T-helper 17 cell (primary cell): ENCODE results near the gene LCN12. TPM values are rescaled to one million over a fixed set of nuclear protein-coding genes. Genes with fewer than 3 reads are reported as not detected.

Experiments
- ATAC-seq: fragments of 150-1000 bp; cut with Tn5 transposase; 2 replicates; pipeline ENCODE4 v1.10.0; 2021; ENCODE audit warnings: mild to moderate bottlenecking, moderate library complexity
- DNase-seq, 3 donors: peaks; one replicate each; pipeline versions ENCODE4 v3.0.0 to v3.0.0-alpha.2; 2020 to 2021
- H3K9me3 ChIP-seq: one replicate; pipeline ENCODE4 v1.7.0; 2013; ENCODE audit warnings: low read length, mild to moderate bottlenecking; ENCODE audit not compliant: control insufficient read depth, poor library complexity, severe bottlenecking
- H3K27ac Mint-ChIP-seq: one replicate; pipeline ENCODE4 v1.8.0; 2022; ENCODE audit warnings: mild to moderate bottlenecking, moderate library complexity, mixed read lengths
- H3K27me3 Mint-ChIP-seq: one replicate; pipeline ENCODE4 v1.8.0; 2022; ENCODE audit warnings: mixed read lengths
- H3K36me3 Mint-ChIP-seq: one replicate; pipeline ENCODE4 v1.8.0; 2022; ENCODE audit warnings: low read depth, mixed read lengths
- H3K4me1 Mint-ChIP-seq: one replicate; pipeline ENCODE4 v1.8.0; 2022; ENCODE audit warnings: mild to moderate bottlenecking, mixed read lengths
- H3K4me3 Mint-ChIP-seq: one replicate; pipeline ENCODE4 v1.8.0; 2022; ENCODE audit warnings: mild to moderate bottlenecking, moderate library complexity, mixed read lengths
- total RNA-seq, 4 donors: library from RNA in 2 of 4; stranded (reverse) in 2 of 4; gene quantifications; one replicate each; pipeline ENCODE4 v1.2.3 and lab custom pipeline; 2022 to 2026

Gene LCN12
- total RNA-seq, 2 donors from 2014 or later: 2.6 to 4.2 TPM

GRCh38 chr9:136944519-136945332, 7.3 kb upstream of the LCN12 start, which contains the start of the genes C8G and FBXW5:
Gene C8G (plus strand): TSS chr9:136945243. CDS start chr9:136945321, 78 bp downstream.
Gene FBXW5 (minus strand): TSS chr9:136944738. CDS start chr9:136944083, 655 bp downstream.
- peak; percentile 92 to 95 (median 94) for DNase-seq
- no peaks in the 10 kb centered on the region for H3K36me3 Mint-ChIP-seq

GRCh38 chr9:136945333-136946227, 6.5 kb upstream of the LCN12 start:
- Mint-ChIP-seq H3K27me3 (no peaks in the 10 kb centered on the region), H3K4me1 (peaks cover 6% of the 10 kb centered on the region), H3K4me3 (peak overlapping the region; percentile 85), H3K27ac (peak overlapping the region; percentile 87), H3K36me3 (no peaks in the 10 kb centered on the region)
- H3K9me3 ChIP-seq: no peaks in the 10 kb centered on the region
- DNase-seq: peak in 1 of 3 donors; percentile 8
- no peak for ATAC-seq

More at GRCh38 chr9:136944519-136945332, 7.3 kb upstream of the LCN12 start, which contains the start of the genes C8G and FBXW5:
- Mint-ChIP-seq H3K27ac (peak within 1 kb of the TSS; percentile 87), H3K4me3 (peak within 1 kb of the TSS; percentile 85), H3K27me3 (no peaks in the 10 kb centered on the region), H3K4me1 (peaks cover 4% of the 10 kb centered on the region)
- no peaks in the 10 kb centered on the region for H3K9me3 ChIP-seq
- peak; percentile 87 for ATAC-seq

- no peaks in the 10 kb centered on the region for H3K27me3 Mint-ChIP-seq
- no peak overlapping the region for H3K4me3 Mint-ChIP-seq
- H3K9me3 ChIP-seq: no peaks in the 10 kb centered on the region
- no peaks in the 10 kb centered on the region for H3K36me3 Mint-ChIP-seq
- peak in 1 of 3 donors; percentile 9 for DNase-seq
- H3K4me1 Mint-ChIP-seq: peaks cover 6% of the 10 kb centered on the region
- no peak overlapping the region for H3K27ac Mint-ChIP-seq
- ATAC-seq: no peak
Observed at GRCh38 chr9:136946228-136947027, 5.6 kb upstream of the LCN12 start.

- no peaks in the 10 kb centered on the region for H3K27me3 Mint-ChIP-seq
- no peak overlapping the region for H3K4me3 Mint-ChIP-seq
- no peaks in the 10 kb centered on the region for H3K36me3 Mint-ChIP-seq
- no peaks in the 10 kb centered on the region for H3K9me3 ChIP-seq
- peaks cover 6% of the 10 kb centered on the region for H3K4me1 Mint-ChIP-seq
- ATAC-seq: no peak
- H3K27ac Mint-ChIP-seq: no peak overlapping the region
- peak in 1 of 3 donors; percentile 10 for DNase-seq
Observed at GRCh38 chr9:136947028-136947891, 4.8 kb upstream of the LCN12 start.

GRCh38 chr9:136947955-136948510, 4.0 kb upstream of the LCN12 start:
- Mint-ChIP-seq H3K27ac (no peak overlapping the region), H3K36me3 (no peaks in the 10 kb centered on the region), H3K4me3 (peak overlapping the region; percentile 89), H3K27me3 (no peaks in the 10 kb centered on the region), H3K4me1 (peaks cover 6% of the 10 kb centered on the region)
- DNase-seq (peak in 1 of 3 donors; percentile 10), ATAC-seq (no peak)
- H3K9me3 ChIP-seq: no peaks in the 10 kb centered on the region

GRCh38 chr9:136949239-136949816, 2.7 kb upstream of the LCN12 start:
- DNase-seq: peak in 1 of 3 donors; percentile 16
- Mint-ChIP-seq H3K27me3 (no peaks in the 10 kb centered on the region), H3K4me1 (peaks cover 6% of the 10 kb centered on the region), H3K27ac (peak overlapping the region; percentile 60), H3K36me3 (no peaks in the 10 kb centered on the region), H3K4me3 (peak overlapping the region; percentile 89)
- no peaks in the 10 kb centered on the region for H3K9me3 ChIP-seq
- ATAC-seq: no peak

- Mint-ChIP-seq H3K27me3 (no peaks in the 10 kb centered on the region), H3K36me3 (no peaks in the 10 kb centered on the region)
- no peaks in the 10 kb centered on the region for H3K9me3 ChIP-seq
Observed at GRCh38 chr9:136949817-136950655, 2.0 kb upstream of the LCN12 start.

GRCh38 chr9:136950656-136951276, 1.3 kb upstream of the LCN12 start:
- Mint-ChIP-seq H3K27me3 (no peaks in the 10 kb centered on the region), H3K4me3 (peak overlapping the region; percentile 92), H3K36me3 (no peaks in the 10 kb centered on the region), H3K27ac (peak overlapping the region; percentile 60), H3K4me1 (peaks cover 9% of the 10 kb centered on the region)
- DNase-seq: no peak
- H3K9me3 ChIP-seq: no peaks in the 10 kb centered on the region
- no peak for ATAC-seq

More at GRCh38 chr9:136949817-136950655, 2.0 kb upstream of the LCN12 start:
- ATAC-seq (peak; percentile 98), DNase-seq (peak; percentile 92 to 93 (median 93))
- peaks cover 6% of the 10 kb centered on the region for H3K4me1 Mint-ChIP-seq
- peak overlapping the region; percentile 92 for H3K4me3 Mint-ChIP-seq
- H3K27ac Mint-ChIP-seq: peak overlapping the region; percentile 60

GRCh38 chr9:136952321-136952850, 313 bp downstream of the LCN12 start:
- Mint-ChIP-seq H3K36me3 (no peaks in the 10 kb centered on the region), H3K4me1 (peaks cover 9% of the 10 kb centered on the region), H3K4me3 (no peak overlapping the region), H3K27ac (no peak overlapping the region), H3K27me3 (no peaks in the 10 kb centered on the region)
- DNase-seq (no peak), ATAC-seq (no peak)
- no peaks in the 10 kb centered on the region for H3K9me3 ChIP-seq
